ENCODE measurements around the gene CYP2A7. TPM values are rescaled to one million over a fixed set of nuclear protein-coding genes. Genes with fewer than 3 reads are reported as not detected.

CYP2A7 gene
- total and polyA plus RNA-seq, 9 of the 15 experiments (the other 6 are each of a cell fraction or from before 2014, with no cell fraction given) = 0.22 TPM; not detected in 8

DNA sequence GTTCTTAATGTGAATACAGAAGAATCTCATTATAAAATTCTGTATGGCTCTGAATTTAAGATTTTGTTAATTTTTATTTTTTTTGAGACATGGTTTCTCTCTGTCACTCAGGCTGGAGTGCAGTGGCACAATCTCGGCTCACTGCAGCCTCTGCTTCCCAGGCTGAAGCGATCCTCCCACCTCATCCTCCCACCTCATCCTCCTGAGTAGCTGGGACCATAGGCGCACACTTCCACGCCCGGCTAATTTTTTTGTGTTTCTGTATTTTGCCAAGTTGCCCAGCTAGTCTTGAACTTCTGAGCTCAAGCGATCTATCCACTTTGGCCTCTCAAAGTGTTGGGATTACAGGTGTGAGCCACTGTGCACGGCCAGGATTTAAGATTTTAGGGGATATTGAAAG, 14.3 kb downstream of the CYP2A7 start:
- TF ChIP-seq ZNF133 (CRISPR knock-in tag; IDR thresholded peaks at IDR 0.05) (no peak), HDGF (IDR thresholded peaks at IDR 0.05) (no peak), ASH1L (IDR thresholded peaks at IDR 0.05; ENCODE audit: borderline replicate concordance, low read depth, partially characterized antibody) (no peak), ZNF75A (CRISPR knock-in tag; IDR thresholded peaks at IDR 0.05) (no peak), OTX1 (CRISPR knock-in tag; IDR thresholded peaks at IDR 0.05) (no peak), RBM15 (IDR thresholded peaks at IDR 0.05; ENCODE audit: insufficient read depth, low read length) (no peak)
- TF ChIP-seq, protein P1, sequence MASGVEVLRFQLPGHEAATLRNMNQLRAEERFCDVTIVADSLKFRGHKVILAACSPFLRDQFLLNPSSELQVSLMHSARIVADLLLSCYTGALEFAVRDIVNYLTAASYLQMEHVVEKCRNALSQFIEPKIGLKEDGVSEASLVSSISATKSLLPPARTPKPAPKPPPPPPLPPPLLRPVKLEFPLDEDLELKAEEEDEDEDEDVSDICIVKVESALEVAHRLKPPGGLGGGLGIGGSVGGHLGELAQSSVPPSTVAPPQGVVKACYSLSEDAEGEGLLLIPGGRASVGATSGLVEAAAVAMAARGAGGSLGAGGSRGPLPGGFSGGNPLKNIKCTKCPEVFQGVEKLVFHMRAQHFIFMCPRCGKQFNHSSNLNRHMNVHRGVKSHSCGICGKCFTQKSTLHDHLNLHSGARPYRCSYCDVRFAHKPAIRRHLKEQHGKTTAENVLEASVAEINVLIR (CRISPR knock-in tag; IDR thresholded peaks at IDR 0.05) = no peak
- TF ChIP-seq, protein P2, sequence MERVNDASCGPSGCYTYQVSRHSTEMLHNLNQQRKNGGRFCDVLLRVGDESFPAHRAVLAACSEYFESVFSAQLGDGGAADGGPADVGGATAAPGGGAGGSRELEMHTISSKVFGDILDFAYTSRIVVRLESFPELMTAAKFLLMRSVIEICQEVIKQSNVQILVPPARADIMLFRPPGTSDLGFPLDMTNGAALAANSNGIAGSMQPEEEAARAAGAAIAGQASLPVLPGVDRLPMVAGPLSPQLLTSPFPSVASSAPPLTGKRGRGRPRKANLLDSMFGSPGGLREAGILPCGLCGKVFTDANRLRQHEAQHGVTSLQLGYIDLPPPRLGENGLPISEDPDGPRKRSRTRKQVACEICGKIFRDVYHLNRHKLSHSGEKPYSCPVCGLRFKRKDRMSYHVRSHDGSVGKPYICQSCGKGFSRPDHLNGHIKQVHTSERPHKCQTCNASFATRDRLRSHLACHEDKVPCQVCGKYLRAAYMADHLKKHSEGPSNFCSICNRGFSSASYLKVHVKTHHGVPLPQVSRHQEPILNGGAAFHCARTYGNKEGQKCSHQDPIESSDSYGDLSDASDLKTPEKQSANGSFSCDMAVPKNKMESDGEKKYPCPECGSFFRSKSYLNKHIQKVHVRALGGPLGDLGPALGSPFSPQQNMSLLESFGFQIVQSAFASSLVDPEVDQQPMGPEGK (CRISPR knock-in tag; IDR thresholded peaks at IDR 0.05; ENCODE audit: borderline replicate concordance) = no peak
- TF ChIP-seq, protein P3, sequence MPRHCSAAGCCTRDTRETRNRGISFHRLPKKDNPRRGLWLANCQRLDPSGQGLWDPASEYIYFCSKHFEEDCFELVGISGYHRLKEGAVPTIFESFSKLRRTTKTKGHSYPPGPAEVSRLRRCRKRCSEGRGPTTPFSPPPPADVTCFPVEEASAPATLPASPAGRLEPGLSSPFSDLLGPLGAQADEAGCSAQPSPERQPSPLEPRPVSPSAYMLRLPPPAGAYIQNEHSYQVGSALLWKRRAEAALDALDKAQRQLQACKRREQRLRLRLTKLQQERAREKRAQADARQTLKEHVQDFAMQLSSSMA (CRISPR knock-in tag; IDR thresholded peaks at IDR 0.05) = no peak
- TF ChIP-seq, protein P4, sequence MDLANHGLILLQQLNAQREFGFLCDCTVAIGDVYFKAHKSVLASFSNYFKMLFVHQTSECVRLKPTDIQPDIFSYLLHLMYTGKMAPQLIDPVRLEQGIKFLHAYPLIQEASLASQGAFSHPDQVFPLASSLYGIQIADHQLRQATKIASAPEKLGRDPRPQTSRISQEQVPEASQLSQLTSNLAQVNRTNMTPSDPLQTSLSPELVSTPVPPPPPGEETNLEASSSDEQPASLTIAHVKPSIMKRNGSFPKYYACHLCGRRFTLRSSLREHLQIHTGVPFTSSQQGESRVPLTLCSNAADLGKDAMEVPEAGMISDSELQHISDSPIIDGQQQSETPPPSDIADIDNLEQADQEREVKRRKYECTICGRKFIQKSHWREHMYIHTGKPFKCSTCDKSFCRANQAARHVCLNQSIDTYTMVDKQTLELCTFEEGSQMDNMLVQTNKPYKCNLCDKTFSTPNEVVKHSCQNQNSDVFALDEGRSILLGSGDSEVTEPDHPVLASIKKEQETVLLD (IDR thresholded peaks at IDR 0.05) = no peak
- Histone ChIP-seq H2AFZ (ENCODE audit: low read depth, low read length) (no peak overlapping the region), H3K9me3 (replicated peaks; ENCODE audit: control insufficient read depth, insufficient read depth, low read depth, low read length) (no peaks in the 10 kb centered on the region), H3K27me3 (ENCODE audit: control insufficient read depth in 2 of 2, insufficient read depth in 2 of 2, low read length in 2 of 2) (no peaks in the 10 kb centered on the region), H3K4me3 (no peak overlapping the region), H3K4me1 (replicated peaks in 1 of 2; ENCODE audit: control insufficient read depth in 2 of 2, insufficient read depth in 2 of 2, low read length in 2 of 2) (peaks cover 21 to 22% of the 10 kb centered on the region in 2 experiments), H4K20me1 (replicated peaks; ENCODE audit: control insufficient read depth, insufficient read depth, low read length) (no peaks in the 10 kb centered on the region), H3K36me3 (ENCODE audit: control insufficient read depth, insufficient read depth, low read length) (no peaks in the 10 kb centered on the region), H3K27ac (ENCODE audit: extremely low read depth, low read depth, low read length) (no peak overlapping the region), H3K9me1 (ENCODE audit: control insufficient read depth, insufficient read depth, low read length) (no peaks in the 10 kb centered on the region), H3K9ac (ENCODE audit: insufficient read depth in 1 of 2, low read depth in 2 of 2, low read length in 2 of 2) (no peak overlapping the region), H3K4me2 (ENCODE audit: insufficient read depth, low read length) (no peak overlapping the region), H3K79me2 (ENCODE audit: control insufficient read depth, insufficient read depth, low read length) (no peaks in the 10 kb centered on the region)
- ChIA-PET POLR2A (no interaction called here), CTCF (ENCODE audit: low intra/inter-chr PET ratio) (no interaction called here)
- ATAC-seq = no peak
- 66% methylated on average over 7 of the region's 7 CpGs for WGBS (ENCODE audit: insufficient coverage, low coverage, missing lambda C conversion rate)
- no peak for DNase-seq (ENCODE audit: extremely low read depth in 1 of 4, low spot score in 3 of 4)
- no peak for FAIRE-seq
- in situ Hi-C loops (cut with MboI) (no loop called here), intact Hi-C loops (cut with micrococcal nuclease) (no loop called here)
- BruUV-seq (replicated peaks) = no TSS peak
